ENCODE results near the gene GLMP. TPM values are rescaled to one million over a fixed set of nuclear protein-coding genes. Genes with fewer than 3 reads are reported as not detected.

The GLMP gene
- total and polyA plus RNA-seq, 2 of the 13 experiments (the other 11 are each of a cell fraction or from before 2014, with no cell fraction given), result 44.6 to 75.8 TPM

GRCh38 chr1:156246781-156247459 is 48.6 kb downstream of the GLMP start:
- Histone ChIP-seq H3K27me3 (ENCODE audit: control insufficient read depth in 1 of 2, insufficient read depth in 2 of 2, low read length in 2 of 2) (no peaks in the 10 kb centered on the region), H4K20me1 (ENCODE audit: insufficient read depth, low read length) (no peaks in the 10 kb centered on the region), H3K4me3 (replicated peaks in 1 of 3; ENCODE audit: insufficient read depth in 1 of 3, low read depth in 2 of 3, low read length in 3 of 3) (no peak overlapping the region), H2AFZ (ENCODE audit: low read length) (no peak overlapping the region), H3K9me3 (ENCODE audit: low read length) (no peaks in the 10 kb centered on the region), H3K79me2 (ENCODE audit: insufficient read depth, low read length) (no peaks in the 10 kb centered on the region), H3K9ac (ENCODE audit: insufficient read depth, low read depth, low read length) (no peak overlapping the region), H3K4me2 (ENCODE audit: low read depth, low read length) (no peak overlapping the region), H3K4me1 (ENCODE audit: insufficient read depth, low read length) (peaks cover 34% of the 10 kb centered on the region), H3K36me3 (replicated peaks in 1 of 2; ENCODE audit: control insufficient read depth in 1 of 2, insufficient read depth in 2 of 2, low read length in 2 of 2) (peaks cover 14 to 26% of the 10 kb centered on the region in 2 experiments; a peak in 4 of 5 replicates), H3K27ac (ENCODE audit: extremely low read length, insufficient read depth, low read length) (no peak overlapping the region)
- DNase-seq (ENCODE audit: low spot score), result no peak
- WGBS (ENCODE audit: low lambda C conversion rate), result 89% methylated on average over 5 of the region's 16 CpGs
- FAIRE-seq, result no peak
- POLR2A ChIA-PET, result interaction anchor here (0.8 to 2.4 kb wide), 7 partner anchors 10 to 35 kb away, joined by 3 to 9 read pairs (median 3); partner anchors contain the start of genes PMF1 and SMG5
- intact Hi-C loops (cut with micrococcal nuclease; ENCODE audit: unreplicated experiment), result no loop called here
- TF ChIP-seq ZBTB4 (CRISPR knock-in tag; IDR thresholded peaks at IDR 0.05; ENCODE audit: borderline replicate concordance) (no peak), KDM2A (CRISPR knock-in tag; IDR thresholded peaks at IDR 0.05; ENCODE audit: borderline replicate concordance, low read depth) (peak; percentile 55; the same call in 1 of the 2 replicates), ZNF333 (CRISPR knock-in tag; IDR thresholded peaks at IDR 0.05; ENCODE audit: borderline replicate concordance) (no peak), ZNF543 (CRISPR knock-in tag; IDR thresholded peaks at IDR 0.05) (peak; percentile 7; the same call in 1 of the 2 replicates), POLR2G (IDR thresholded peaks at IDR 0.05; ENCODE audit: low read depth, low read length) (peak; percentile 40; the same call in 1 of the 2 replicates), AGO2 (optimal IDR thresholded peaks at IDR 0.05; ENCODE audit: low read depth, low read length) (peak; percentile 89), ZNF619 (CRISPR knock-in tag; IDR thresholded peaks at IDR 0.05) (no peak), AGO1 (IDR thresholded peaks at IDR 0.05; ENCODE audit: low read depth, low read length, poor library complexity, severe bottlenecking) (peak; percentile 42), POLR2A (IDR thresholded peaks at IDR 0.05; ENCODE audit: insufficient read depth in 1 of 2, low read depth in 2 of 2, low read length in 2 of 2) (0 out of 4 replicates have a peak, but pooled peaks of 1 of the 2 experiments have one; percentile 25)
- in situ Hi-C loops (cut with HindIII; ENCODE audit: extremely low pct_ligation_motif_present, low pct_unique_long_range_greater_than_20kb), result no loop called here
- ATAC-seq, result peak; percentile 1; the same call in 2 of the 3 replicates
- CTCF ChIA-PET (ENCODE audit: low intra/inter-chr PET ratio, low total read pairs), result no interaction called here
- TSS peak; percentile 13 for BruUV-seq (replicated peaks)
